ENCODE results near the gene CCND2.

The CCND2 gene

DNA sequence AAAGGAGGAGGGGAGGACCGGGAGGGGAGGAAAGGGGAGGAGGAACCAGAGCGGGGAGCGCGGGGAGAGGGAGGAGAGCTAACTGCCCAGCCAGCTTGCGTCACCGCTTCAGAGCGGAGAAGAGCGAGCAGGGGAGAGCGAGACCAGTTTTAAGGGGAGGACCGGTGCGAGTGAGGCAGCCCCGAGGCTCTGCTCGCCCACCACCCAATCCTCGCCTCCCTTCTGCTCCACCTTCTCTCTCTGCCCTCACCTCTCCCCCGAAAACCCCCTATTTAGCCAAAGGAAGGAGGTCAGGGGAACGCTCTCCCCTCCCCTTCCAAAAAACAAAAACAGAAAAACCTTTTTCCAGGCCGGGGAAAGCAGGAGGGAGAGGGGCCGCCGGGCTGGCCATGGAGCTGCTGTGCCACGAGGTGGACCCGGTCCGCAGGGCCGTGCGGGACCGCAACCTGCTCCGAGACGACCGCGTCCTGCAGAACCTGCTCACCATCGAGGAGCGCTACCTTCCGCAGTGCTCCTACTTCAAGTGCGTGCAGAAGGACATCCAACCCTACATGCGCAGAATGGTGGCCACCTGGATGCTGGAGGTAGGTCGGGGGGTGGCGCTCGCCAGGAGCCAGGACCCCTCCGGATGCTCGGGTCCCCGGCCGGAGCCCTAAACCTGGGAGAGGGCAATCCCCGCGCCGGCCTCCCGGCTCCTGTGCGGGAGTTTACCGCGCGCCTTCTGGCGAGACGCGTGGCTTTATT is at the start of gene CCND2:
CCND2 (plus strand) TSS at position 111 of the 744 bp plus-strand sequence; CDS start at position 390, 279 bp downstream.
- no peak for TF ChIP-seq CREB1 (IDR thresholded peaks at IDR 0.05; ENCODE audit: low read depth)
- no peak; the same call in 1 of the 2 replicates for TF ChIP-seq CEBPB (IDR thresholded peaks at IDR 0.05)
- TF ChIP-seq MAX (IDR thresholded peaks at IDR 0.05): peak; percentile 50; the same call in 1 of the 2 replicates
- no peak for TF ChIP-seq FOXM1 (IDR thresholded peaks at IDR 0.05; ENCODE audit: borderline replicate concordance, low read depth)
- 0 out of 2 replicates have a peak, but pooled peaks have one; percentile 28 for TF ChIP-seq YY1 (IDR thresholded peaks at IDR 0.05; ENCODE audit: low read depth)
- no peak for TF ChIP-seq TEAD4 (IDR thresholded peaks at IDR 0.05)

DNA sequence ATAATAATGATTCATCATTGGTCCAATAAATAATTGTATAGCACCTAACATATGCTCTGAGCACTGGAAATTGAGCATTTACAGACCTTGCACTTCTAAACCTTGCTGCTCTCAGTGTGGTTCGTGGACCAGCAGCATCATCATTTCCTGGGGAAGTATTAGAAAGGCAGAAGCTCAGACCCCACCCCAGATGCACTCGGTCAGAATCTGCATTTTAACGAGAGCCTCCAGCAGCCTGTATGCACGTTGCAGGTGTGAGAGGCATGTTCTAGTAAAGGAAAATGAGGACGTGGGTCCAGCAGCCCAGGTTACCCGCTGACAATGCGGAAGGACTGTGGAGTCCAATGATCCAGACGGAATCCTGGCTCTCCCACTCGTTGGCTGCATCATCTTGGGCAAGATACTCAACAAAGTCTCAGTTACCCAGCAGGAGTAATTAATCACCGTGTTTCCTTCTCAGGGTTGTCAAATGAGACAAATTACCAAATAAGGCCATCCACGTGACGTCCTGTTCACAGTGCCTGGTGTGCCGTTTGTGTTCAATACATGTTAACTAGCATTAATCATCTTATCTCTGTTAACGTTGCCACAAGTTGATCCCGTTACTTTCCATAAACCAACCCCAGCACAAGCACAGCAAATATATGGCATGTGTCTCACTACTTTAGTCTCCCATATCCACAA is 49.2 kb upstream of the CCND2 start:
- no peak for TF ChIP-seq MAX (IDR thresholded peaks at IDR 0.05)

GRCh38 chr12:4225571-4225970 is 48.0 kb upstream of the CCND2 start:
- no peak for TF ChIP-seq MAX (IDR thresholded peaks at IDR 0.05)
- no peak for TF ChIP-seq NFIC (IDR thresholded peaks at IDR 0.05)
- TF ChIP-seq EP300 (IDR thresholded peaks at IDR 0.05; ENCODE audit: borderline replicate concordance): no peak
- TF ChIP-seq TEAD4 (IDR thresholded peaks at IDR 0.05): no peak
- TF ChIP-seq YY1 (IDR thresholded peaks at IDR 0.05; ENCODE audit: low read depth): no peak
- TF ChIP-seq, protein P1, sequence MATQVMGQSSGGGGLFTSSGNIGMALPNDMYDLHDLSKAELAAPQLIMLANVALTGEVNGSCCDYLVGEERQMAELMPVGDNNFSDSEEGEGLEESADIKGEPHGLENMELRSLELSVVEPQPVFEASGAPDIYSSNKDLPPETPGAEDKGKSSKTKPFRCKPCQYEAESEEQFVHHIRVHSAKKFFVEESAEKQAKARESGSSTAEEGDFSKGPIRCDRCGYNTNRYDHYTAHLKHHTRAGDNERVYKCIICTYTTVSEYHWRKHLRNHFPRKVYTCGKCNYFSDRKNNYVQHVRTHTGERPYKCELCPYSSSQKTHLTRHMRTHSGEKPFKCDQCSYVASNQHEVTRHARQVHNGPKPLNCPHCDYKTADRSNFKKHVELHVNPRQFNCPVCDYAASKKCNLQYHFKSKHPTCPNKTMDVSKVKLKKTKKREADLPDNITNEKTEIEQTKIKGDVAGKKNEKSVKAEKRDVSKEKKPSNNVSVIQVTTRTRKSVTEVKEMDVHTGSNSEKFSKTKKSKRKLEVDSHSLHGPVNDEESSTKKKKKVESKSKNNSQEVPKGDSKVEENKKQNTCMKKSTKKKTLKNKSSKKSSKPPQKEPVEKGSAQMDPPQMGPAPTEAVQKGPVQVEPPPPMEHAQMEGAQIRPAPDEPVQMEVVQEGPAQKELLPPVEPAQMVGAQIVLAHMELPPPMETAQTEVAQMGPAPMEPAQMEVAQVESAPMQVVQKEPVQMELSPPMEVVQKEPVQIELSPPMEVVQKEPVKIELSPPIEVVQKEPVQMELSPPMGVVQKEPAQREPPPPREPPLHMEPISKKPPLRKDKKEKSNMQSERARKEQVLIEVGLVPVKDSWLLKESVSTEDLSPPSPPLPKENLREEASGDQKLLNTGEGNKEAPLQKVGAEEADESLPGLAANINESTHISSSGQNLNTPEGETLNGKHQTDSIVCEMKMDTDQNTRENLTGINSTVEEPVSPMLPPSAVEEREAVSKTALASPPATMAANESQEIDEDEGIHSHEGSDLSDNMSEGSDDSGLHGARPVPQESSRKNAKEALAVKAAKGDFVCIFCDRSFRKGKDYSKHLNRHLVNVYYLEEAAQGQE (IDR thresholded peaks at IDR 0.05; ENCODE audit: low read depth): no peak
- no peak for TF ChIP-seq FOXM1 (IDR thresholded peaks at IDR 0.05; ENCODE audit: borderline replicate concordance, low read depth)
- no peak for TF ChIP-seq CREB1 (IDR thresholded peaks at IDR 0.05; ENCODE audit: low read depth)
- TF ChIP-seq RAD21 (IDR thresholded peaks at IDR 0.05; ENCODE audit: low read depth): no peak
- TF ChIP-seq ZBTB7A (IDR thresholded peaks at IDR 0.05; ENCODE audit: low read depth): no peak
- TF ChIP-seq TAF1 (IDR thresholded peaks at IDR 0.05; ENCODE audit: low read depth): no peak
- TF ChIP-seq USF1 (IDR thresholded peaks at IDR 0.05): no peak
- no peak for TF ChIP-seq TCF12 (IDR thresholded peaks at IDR 0.05; ENCODE audit: low read depth)
- TF ChIP-seq EGR1 (IDR thresholded peaks at IDR 0.05): no peak
- no peak for TF ChIP-seq CEBPB (IDR thresholded peaks at IDR 0.05)

DNA sequence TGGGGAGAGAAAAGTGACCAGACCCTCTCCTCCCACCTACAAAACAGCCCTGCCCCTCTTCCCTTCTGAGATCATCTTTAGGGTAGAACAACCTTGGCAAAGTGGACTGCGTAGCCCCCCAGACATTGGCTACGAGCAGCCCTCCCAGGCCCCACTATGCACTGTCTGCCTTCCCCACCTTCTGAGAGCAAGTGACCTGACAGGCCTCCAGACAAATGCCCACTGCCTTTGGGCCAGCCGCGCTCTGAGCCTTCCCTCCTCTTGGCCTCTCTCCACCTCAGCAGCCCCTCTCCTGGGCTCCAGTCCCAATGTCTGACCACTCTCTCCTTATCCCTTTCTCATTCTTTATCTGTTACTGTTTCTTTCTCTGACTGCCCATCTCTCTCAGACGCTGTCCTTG is 46.5 kb upstream of the CCND2 start:
- no peak for TF ChIP-seq YY1 (IDR thresholded peaks at IDR 0.05; ENCODE audit: low read depth)
- TF ChIP-seq TEAD4 (IDR thresholded peaks at IDR 0.05): no peak
- no peak for TF ChIP-seq CEBPB (IDR thresholded peaks at IDR 0.05)
- TF ChIP-seq MAX (IDR thresholded peaks at IDR 0.05): no peak
- no peak for TF ChIP-seq FOXM1 (IDR thresholded peaks at IDR 0.05; ENCODE audit: borderline replicate concordance, low read depth)
- TF ChIP-seq, protein P1 (IDR thresholded peaks at IDR 0.05; ENCODE audit: low read depth): no peak
- no peak for TF ChIP-seq NFIC (IDR thresholded peaks at IDR 0.05)
- no peak for TF ChIP-seq EGR1 (IDR thresholded peaks at IDR 0.05)
- TF ChIP-seq CREB1 (IDR thresholded peaks at IDR 0.05; ENCODE audit: low read depth): no peak
- TF ChIP-seq USF1 (IDR thresholded peaks at IDR 0.05): no peak
- TF ChIP-seq RAD21 (IDR thresholded peaks at IDR 0.05; ENCODE audit: low read depth): no peak
- no peak for TF ChIP-seq ZBTB7A (IDR thresholded peaks at IDR 0.05; ENCODE audit: low read depth)
- TF ChIP-seq EP300 (IDR thresholded peaks at IDR 0.05; ENCODE audit: borderline replicate concordance): no peak
- no peak for TF ChIP-seq TAF1 (IDR thresholded peaks at IDR 0.05; ENCODE audit: low read depth)

- TF ChIP-seq MAX (IDR thresholded peaks at IDR 0.05): no peak
- TF ChIP-seq CEBPB (IDR thresholded peaks at IDR 0.05): no peak
- no peak for TF ChIP-seq TAF1 (IDR thresholded peaks at IDR 0.05; ENCODE audit: low read depth)
- TF ChIP-seq RAD21 (IDR thresholded peaks at IDR 0.05; ENCODE audit: low read depth): no peak
- no peak for TF ChIP-seq USF1 (IDR thresholded peaks at IDR 0.05)
- no peak for TF ChIP-seq NFIC (IDR thresholded peaks at IDR 0.05)
- TF ChIP-seq FOXM1 (IDR thresholded peaks at IDR 0.05; ENCODE audit: borderline replicate concordance, low read depth): no peak
- TF ChIP-seq ZBTB7A (IDR thresholded peaks at IDR 0.05; ENCODE audit: low read depth): no peak
- no peak for TF ChIP-seq EGR1 (IDR thresholded peaks at IDR 0.05)
- TF ChIP-seq EP300 (IDR thresholded peaks at IDR 0.05; ENCODE audit: borderline replicate concordance): no peak
- TF ChIP-seq YY1 (IDR thresholded peaks at IDR 0.05; ENCODE audit: low read depth): no peak
These were observed 45.4 kb upstream of the CCND2 start for GRCh38 chr12:4228122-4228580.

Measured in Ishikawa (cell line).